NCI-H2029 treated with DMSO at 0.1 percent for 48 hours (cell line): Measurements from ENCODE around the gene FOXO6.

Source experiments
- DNase-seq: peaks from one replicate; lab custom pipeline; 2025; lab: John Stamatoyannopoulos, UW

FOXO6 gene

GRCh38 chr1:41366455-41367287 lies 5.4 kb downstream of the FOXO6 start:
- DNase-seq: peak; percentile 97

GRCh38 chr1:41367288-41367642 lies 6.0 kb downstream of the FOXO6 start:
- DNase-seq: no peak

- no peak for DNase-seq
Observed at GRCh38 chr1:41368366-41368765, 7.1 kb downstream of the FOXO6 start.

- no peak for DNase-seq
Observed at GRCh38 chr1:41368801-41369200, 7.6 kb downstream of the FOXO6 start.

- DNase-seq: no peak
Observed at GRCh38 chr1:41369531-41369930, 8.3 kb downstream of the FOXO6 start.

- no peak for DNase-seq
Observed at GRCh38 chr1:41370225-41370624, 9.0 kb downstream of the FOXO6 start.

- no peak for DNase-seq
Observed at GRCh38 chr1:41370756-41371420, 9.7 kb downstream of the FOXO6 start.

- DNase-seq: peak; percentile 100
Observed at GRCh38 chr1:41371630-41372599, 10.7 kb downstream of the FOXO6 start.

- no peak for DNase-seq
Observed at GRCh38 chr1:41372600-41372993, 11.4 kb downstream of the FOXO6 start.

GRCh38 chr1:41373373-41373772 lies 12.1 kb downstream of the FOXO6 start:
- no peak for DNase-seq

GRCh38 chr1:41374711-41375110 lies 13.5 kb downstream of the FOXO6 start:
- no peak for DNase-seq

- no peak for DNase-seq
Observed at GRCh38 chr1:41377397-41377796, 16.2 kb downstream of the FOXO6 start.

GRCh38 chr1:41378222-41378621 lies 17.0 kb downstream of the FOXO6 start:
- DNase-seq: no peak

GRCh38 chr1:41378999-41379737 lies 17.9 kb downstream of the FOXO6 start:
- DNase-seq: peak; percentile 80

GRCh38 chr1:41379738-41380130 lies 18.5 kb downstream of the FOXO6 start:
- peak; percentile 91 for DNase-seq

- DNase-seq: no peak
Observed at GRCh38 chr1:41380195-41380594, 19.0 kb downstream of the FOXO6 start.

GRCh38 chr1:41380979-41381691 lies 19.9 kb downstream of the FOXO6 start:
- DNase-seq: peak; percentile 93

GRCh38 chr1:41381692-41382479 lies 20.7 kb downstream of the FOXO6 start:
- no peak for DNase-seq

GRCh38 chr1:41382480-41383090 lies 21.4 kb downstream of the FOXO6 start:
- no peak for DNase-seq
